Measurements from ENCODE around the gene NDUFAF8.
A peak's percentile ranks its signal among the peaks of the same experiment; 100 is the strongest.

NDUFAF8 gene

GRCh38 chr17:81238815-81239713 is at the start of gene NDUFAF8, which contains the start of gene TEPSIN:
Gene NDUFAF8 (plus strand): TSS chr17:81239318. CDS start chr17:81239364, 46 bp downstream.
Gene TEPSIN (minus strand): TSS chr17:81239055. CDS start chr17:81239033, 22 bp downstream.
- H3K9me3 Mint-ChIP-seq, result no peaks in the 10 kb centered on the region
- peak within 1 kb of the TSS; percentile 90 for H3K4me3 Mint-ChIP-seq
- no peaks in the 10 kb centered on the region for H3K27me3 Mint-ChIP-seq
- H3K36me3 Mint-ChIP-seq (ENCODE audit: low read depth), result peaks cover 72% of the 10 kb centered on the region
- peaks cover 62% of the 10 kb centered on the region for H3K4me1 Mint-ChIP-seq (ENCODE audit: low read depth)
- H3K27ac Mint-ChIP-seq, result peak within 1 kb of the TSS; percentile 81
- intact Hi-C loops (cut with micrococcal nuclease), result loop anchor here (2.0 kb wide), 2 partner anchors 16 to 90 kb away; partner anchors contain the start of gene CEP131

GRCh38 chr17:81189670-81190530 is 49.2 kb upstream of the NDUFAF8 start:
- Mint-ChIP-seq H3K27ac (no peak overlapping the region), H3K9me3 (no peaks in the 10 kb centered on the region), H3K36me3 (ENCODE audit: low read depth) (peaks cover 59% of the 10 kb centered on the region), H3K4me3 (no peak overlapping the region), H3K27me3 (peaks cover 8% of the 10 kb centered on the region), H3K4me1 (ENCODE audit: low read depth) (peaks cover 5% of the 10 kb centered on the region)
- intact Hi-C loops (cut with micrococcal nuclease), result no loop called here

GRCh38 chr17:81190591-81190990 is 48.5 kb upstream of the NDUFAF8 start:
- intact Hi-C loops (cut with micrococcal nuclease), result no loop called here
- H3K9me3 Mint-ChIP-seq, result no peaks in the 10 kb centered on the region
- no peak overlapping the region for H3K4me3 Mint-ChIP-seq
- H3K4me1 Mint-ChIP-seq (ENCODE audit: low read depth), result peaks cover 5% of the 10 kb centered on the region
- no peak overlapping the region for H3K27ac Mint-ChIP-seq
- H3K27me3 Mint-ChIP-seq, result peaks cover 2% of the 10 kb centered on the region
- H3K36me3 Mint-ChIP-seq (ENCODE audit: low read depth), result peaks cover 65% of the 10 kb centered on the region

GRCh38 chr17:81191116-81191515 is 48.0 kb upstream of the NDUFAF8 start:
- Mint-ChIP-seq H3K36me3 (ENCODE audit: low read depth) (peaks cover 70% of the 10 kb centered on the region), H3K27ac (no peak overlapping the region), H3K27me3 (peaks cover 2% of the 10 kb centered on the region), H3K4me1 (ENCODE audit: low read depth) (peaks cover 5% of the 10 kb centered on the region), H3K9me3 (no peaks in the 10 kb centered on the region), H3K4me3 (no peak overlapping the region)
- intact Hi-C loops (cut with micrococcal nuclease), result no loop called here

- intact Hi-C loops (cut with micrococcal nuclease), result no loop called here
- H3K36me3 Mint-ChIP-seq (ENCODE audit: low read depth), result peaks cover 75% of the 10 kb centered on the region
- no peak overlapping the region for H3K27ac Mint-ChIP-seq
- H3K27me3 Mint-ChIP-seq, result no peaks in the 10 kb centered on the region
- peaks cover 5% of the 10 kb centered on the region for H3K4me1 Mint-ChIP-seq (ENCODE audit: low read depth)
- no peaks in the 10 kb centered on the region for H3K9me3 Mint-ChIP-seq
- no peak overlapping the region for H3K4me3 Mint-ChIP-seq
These were observed 47.5 kb upstream of the NDUFAF8 start for GRCh38 chr17:81191646-81192045.

GRCh38 chr17:81192386-81193050 is 46.6 kb upstream of the NDUFAF8 start:
- Mint-ChIP-seq H3K27me3 (no peaks in the 10 kb centered on the region), H3K9me3 (no peaks in the 10 kb centered on the region), H3K4me3 (no peak overlapping the region), H3K4me1 (ENCODE audit: low read depth) (peaks cover 5% of the 10 kb centered on the region), H3K36me3 (ENCODE audit: low read depth) (peaks cover 84% of the 10 kb centered on the region), H3K27ac (no peak overlapping the region)
- intact Hi-C loops (cut with micrococcal nuclease), result no loop called here

GRCh38 chr17:81193051-81193410 is 46.1 kb upstream of the NDUFAF8 start:
- intact Hi-C loops (cut with micrococcal nuclease), result no loop called here
- Mint-ChIP-seq H3K36me3 (ENCODE audit: low read depth) (peaks cover 89% of the 10 kb centered on the region), H3K4me3 (no peak overlapping the region), H3K9me3 (no peaks in the 10 kb centered on the region), H3K27me3 (no peaks in the 10 kb centered on the region), H3K27ac (no peak overlapping the region), H3K4me1 (ENCODE audit: low read depth) (peaks cover 5% of the 10 kb centered on the region)

- Mint-ChIP-seq H3K9me3 (no peaks in the 10 kb centered on the region), H3K4me1 (ENCODE audit: low read depth) (peaks cover 5% of the 10 kb centered on the region), H3K36me3 (ENCODE audit: low read depth) (peaks cover 95% of the 10 kb centered on the region), H3K27ac (no peak overlapping the region), H3K27me3 (no peaks in the 10 kb centered on the region), H3K4me3 (no peak overlapping the region)
- intact Hi-C loops (cut with micrococcal nuclease), result no loop called here
These were observed 45.5 kb upstream of the NDUFAF8 start for GRCh38 chr17:81193470-81194224.

GRCh38 chr17:81194225-81194760 is 44.8 kb upstream of the NDUFAF8 start:
- intact Hi-C loops (cut with micrococcal nuclease), result no loop called here
- Mint-ChIP-seq H3K27ac (no peak overlapping the region), H3K27me3 (no peaks in the 10 kb centered on the region), H3K9me3 (no peaks in the 10 kb centered on the region), H3K4me3 (no peak overlapping the region), H3K4me1 (ENCODE audit: low read depth) (no peaks in the 10 kb centered on the region), H3K36me3 (ENCODE audit: low read depth) (peaks cover 96% of the 10 kb centered on the region)

- Mint-ChIP-seq H3K27me3 (no peaks in the 10 kb centered on the region), H3K4me1 (ENCODE audit: low read depth) (no peaks in the 10 kb centered on the region), H3K4me3 (no peak overlapping the region), H3K27ac (no peak overlapping the region), H3K36me3 (ENCODE audit: low read depth) (peaks cover 94% of the 10 kb centered on the region), H3K9me3 (no peaks in the 10 kb centered on the region)
- intact Hi-C loops (cut with micrococcal nuclease), result no loop called here
These were observed 43.9 kb upstream of the NDUFAF8 start for GRCh38 chr17:81194941-81195901.

GRCh38 chr17:81195941-81196495 is 43.1 kb upstream of the NDUFAF8 start:
- no peak overlapping the region for H3K4me3 Mint-ChIP-seq
- intact Hi-C loops (cut with micrococcal nuclease), result no loop called here
- H3K4me1 Mint-ChIP-seq (ENCODE audit: low read depth), result peaks cover 5% of the 10 kb centered on the region
- no peaks in the 10 kb centered on the region for H3K9me3 Mint-ChIP-seq
- no peak overlapping the region for H3K27ac Mint-ChIP-seq
- H3K27me3 Mint-ChIP-seq, result no peaks in the 10 kb centered on the region
- H3K36me3 Mint-ChIP-seq (ENCODE audit: low read depth), result peaks cover 86% of the 10 kb centered on the region

Data from dendritic cell treated with granulocyte-macrophage colony-stimulating factor and Interleukin-4, amounts not matched to agents 40 ng/mL and 50 ng/mL, for 4 days (primary cell).